GM12878 (cell line): ENCODE measurements around the gene TIAM1. TPM values are rescaled to one million over a fixed set of nuclear protein-coding genes. Genes with fewer than 3 reads are reported as not detected.

Experiments used
- ATAC-seq: fragments of 200-7000 bp; cut with Tn5 transposase; 3 replicates; pipeline ENCODE4 v1.9.1; 2020; ENCODE audit warnings: mild to moderate bottlenecking, moderate library complexity
- BruUV-seq: library from RNA; stranded (reverse); fragments of 400-500 nt; replicated peaks from 2 replicates; lab custom pipeline; 2021; lab: Mats Ljungman, UMichigan
- CTCF ChIA-PET: fragments of 300-600 bp; sonication (Branson Sonifier 250); formaldehyde crosslinking; extraction: SDS; loops from one replicate; lab custom pipeline; 2021; ENCODE audit warnings: inconsistent platforms; lab: Yijun Ruan, JAX
- POLR2A ChIA-PET: fragments of 350-600 bp; formaldehyde crosslinking; extraction: SDS; loops from one replicate; lab custom pipeline; 2021; ENCODE audit warnings: inconsistent platforms; lab: Charles Lee
- RAD21 ChIA-PET: fragments of 300-600 bp; sonication (Branson Sonifier 250); formaldehyde crosslinking; loops from one replicate; lab custom pipeline; 2023; ENCODE audit warnings: antibody characterized with exemption; ENCODE audit not compliant: unreplicated experiment; lab: Charles Lee
- SMC1A ChIA-PET: fragments of 300-600 bp; sonication (Branson Sonifier 250); formaldehyde crosslinking; loops from one replicate; lab custom pipeline; 2023; ENCODE audit not compliant: unreplicated experiment, uncharacterized antibody; lab: Charles Lee
- DNase-seq: peaks from one replicate; pipeline ENCODE4 v3.0.0-alpha.2; 2011; ENCODE audit warnings: low read depth, low spot score
- FAIRE-seq: peaks from 3 replicates; lab custom pipeline; 2011; peaks lifted over from hg19 to GRCh38; lab: Jason Lieb, UNC
- H2AFZ ChIP-seq: 2 replicates; pipeline ENCODE4 v1.6.0; 2011; ENCODE audit warnings: low read depth, low read length, control low read depth; ENCODE audit not compliant: control insufficient read depth
- H3K27ac ChIP-seq: 2 replicates; pipeline ENCODE4 v1.5.1; 2011; ENCODE audit warnings: control low read depth; ENCODE audit not compliant: control insufficient read depth, insufficient read depth
- H3K27me3 ChIP-seq, 2 experiments: replicated peaks in 1 of 2; 2 replicates each; pipeline versions ENCODE4 v1.6.0 to v1.6.1; 2011; ENCODE audit warnings: low read length in 1 of 2; ENCODE audit not compliant: control insufficient read depth in 2 of 2, insufficient read depth in 2 of 2
- H3K36me3 ChIP-seq, 2 experiments: 2 replicates each; pipeline ENCODE4 v1.5.1; 2011; ENCODE audit warnings: low read length in 1 of 2; ENCODE audit not compliant: control insufficient read depth in 2 of 2, insufficient read depth in 2 of 2
- H3K4me1 ChIP-seq: 2 replicates; pipeline ENCODE4 v1.6.1; 2011; ENCODE audit warnings: mild to moderate bottlenecking, low read length, moderate library complexity, mixed read lengths; ENCODE audit not compliant: control insufficient read depth, insufficient read depth
- H3K4me2 ChIP-seq: 2 replicates; pipeline ENCODE4 v1.6.0; 2011; ENCODE audit warnings: control low read depth; ENCODE audit not compliant: control insufficient read depth, insufficient read depth
- H3K4me3 ChIP-seq: fragments of 200-600 bp; sonication (generic); 2 replicates; pipeline ENCODE4 v1.5.1; 2016
- H3K79me2 ChIP-seq: 2 replicates; pipeline ENCODE4 v1.6.0; 2011; ENCODE audit warnings: low read length; ENCODE audit not compliant: control insufficient read depth, insufficient read depth
- H3K9ac ChIP-seq: 2 replicates; pipeline ENCODE4 v1.8.0; 2011; ENCODE audit warnings: low read length, control low read depth, mixed read lengths; ENCODE audit not compliant: control insufficient read depth, insufficient read depth
- H3K9me3 ChIP-seq: replicated peaks from 3 replicates; pipeline ENCODE4 v1.5.1; 2011; ENCODE audit warnings: mild to moderate bottlenecking, low read length; ENCODE audit not compliant: control insufficient read depth, insufficient read depth
- H4K20me1 ChIP-seq: 2 replicates; pipeline ENCODE4 v1.6.0; 2011; ENCODE audit not compliant: control insufficient read depth, insufficient read depth
- FOXK2 ChIP-seq: fragments of 450-650 bp; IDR thresholded peaks from 2 replicates; pipeline ENCODE4 v1.6.1; 2017; ENCODE audit warnings: mild to moderate bottlenecking, moderate library complexity
- FOXM1 ChIP-seq: IDR thresholded peaks from 2 replicates; pipeline ENCODE4 v1.6.1; 2012; ENCODE audit warnings: low read depth, mild to moderate bottlenecking, inconsistent platforms, low read length, moderate library complexity
- RAD51 ChIP-seq: fragments of 450-650 bp; IDR thresholded peaks from 2 replicates; pipeline ENCODE4 v1.6.1; 2016; ENCODE audit warnings: moderate library complexity, mild to moderate bottlenecking, inconsistent platforms
- ZNF592 ChIP-seq: fragments of 450-650 bp; IDR thresholded peaks from 2 replicates; pipeline ENCODE4 v1.6.1; 2017; ENCODE audit warnings: mild to moderate bottlenecking, moderate library complexity
- WGBS: methylation state at CpG from one replicate; pipeline ENCODE4 v1.1.6; 2016; ENCODE audit warnings: low lambda C conversion rate; ENCODE audit not compliant: insufficient replicate concordance, insufficient coverage; ENCODE audit errors: missing lambda C conversion rate; 5-methylcytosine and 5-hydroxymethylcytosine counted together
- in situ Hi-C: fragments of 300-500 bp; cut with MboI; formaldehyde crosslinking; loops from 9 replicates; pipeline ENCODE4 v1.14.3; 2018; ENCODE audit warnings: mixed read lengths
- intact Hi-C: fragments of 100-400 bp; cut with micrococcal nuclease; formaldehyde crosslinking; loops from one replicate; pipeline ENCODE4 v1.14.2; 2022; ENCODE audit not compliant: unreplicated experiment
- polyA plus RNA-seq, 11 experiments: library from polyadenylated mRNA; depleted of rRNA in 4 of 11; unstranded in 6 of 11; stranded (reverse) in 5 of 11; fragments of >200 nt; fragmentation: Nextera tagmentation in 4 of 11; fragmentation: Illumina TruSeq in 1 of 11; extraction: Ambion mirVana in 4 of 11; extraction: Trizol in 1 of 11; gene quantifications; 1 replicate in 1 of 11; 2 replicates in 10 of 11; pipeline versions ENCODE4 v1.2.1 to v1.2.3, GENCODE V29; 2011 to 2016; ENCODE audit warnings: inconsistent platforms in 2 of 11, missing spikeins in 2 of 11, low read depth in 1 of 11
- total RNA-seq, 4 experiments: library from RNA; depleted of rRNA in 3 of 4; stranded (reverse); fragments of >200 nt in 3 of 4; fragmentation: Illumina TruSeq in 1 of 4; extraction: Trizol in 1 of 4; gene quantifications; 2 replicates each; pipeline versions ENCODE4 v1.2.1 to v1.2.3, GENCODE V29; 2013 to 2021
- TF ChIP-seq, protein P1 (sequence below): fragments of 450-650 bp; formaldehyde crosslinking; IDR thresholded peaks from 2 replicates; pipeline ENCODE4 v1.4.0; 2020; ENCODE audit warnings: mild to moderate bottlenecking, moderate library complexity

The TIAM1 gene
- total and polyA plus RNA-seq, 10 of the 15 experiments (the other 5 are each of a cell fraction or from before 2014, with no cell fraction given): 0.31 to 35.9 (median 0.78) TPM

GRCh38 chr21:31367801-31368200 is 23.7 kb upstream of the TIAM1 start (continued):
- TF ChIP-seq, protein P1, sequence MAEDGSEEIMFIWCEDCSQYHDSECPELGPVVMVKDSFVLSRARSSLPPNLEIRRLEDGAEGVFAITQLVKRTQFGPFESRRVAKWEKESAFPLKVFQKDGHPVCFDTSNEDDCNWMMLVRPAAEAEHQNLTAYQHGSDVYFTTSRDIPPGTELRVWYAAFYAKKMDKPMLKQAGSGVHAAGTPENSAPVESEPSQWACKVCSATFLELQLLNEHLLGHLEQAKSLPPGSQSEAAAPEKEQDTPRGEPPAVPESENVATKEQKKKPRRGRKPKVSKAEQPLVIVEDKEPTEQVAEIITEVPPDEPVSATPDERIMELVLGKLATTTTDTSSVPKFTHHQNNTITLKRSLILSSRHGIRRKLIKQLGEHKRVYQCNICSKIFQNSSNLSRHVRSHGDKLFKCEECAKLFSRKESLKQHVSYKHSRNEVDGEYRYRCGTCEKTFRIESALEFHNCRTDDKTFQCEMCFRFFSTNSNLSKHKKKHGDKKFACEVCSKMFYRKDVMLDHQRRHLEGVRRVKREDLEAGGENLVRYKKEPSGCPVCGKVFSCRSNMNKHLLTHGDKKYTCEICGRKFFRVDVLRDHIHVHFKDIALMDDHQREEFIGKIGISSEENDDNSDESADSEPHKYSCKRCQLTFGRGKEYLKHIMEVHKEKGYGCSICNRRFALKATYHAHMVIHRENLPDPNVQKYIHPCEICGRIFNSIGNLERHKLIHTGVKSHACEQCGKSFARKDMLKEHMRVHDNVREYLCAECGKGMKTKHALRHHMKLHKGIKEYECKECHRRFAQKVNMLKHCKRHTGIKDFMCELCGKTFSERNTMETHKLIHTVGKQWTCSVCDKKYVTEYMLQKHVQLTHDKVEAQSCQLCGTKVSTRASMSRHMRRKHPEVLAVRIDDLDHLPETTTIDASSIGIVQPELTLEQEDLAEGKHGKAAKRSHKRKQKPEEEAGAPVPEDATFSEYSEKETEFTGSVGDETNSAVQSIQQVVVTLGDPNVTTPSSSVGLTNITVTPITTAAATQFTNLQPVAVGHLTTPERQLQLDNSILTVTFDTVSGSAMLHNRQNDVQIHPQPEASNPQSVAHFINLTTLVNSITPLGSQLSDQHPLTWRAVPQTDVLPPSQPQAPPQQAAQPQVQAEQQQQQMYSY (CRISPR knock-in tag): no peak
- TF ChIP-seq RAD51: no peak
- TF ChIP-seq FOXM1: no peak
- TF ChIP-seq ZNF592: no peak

DNA sequence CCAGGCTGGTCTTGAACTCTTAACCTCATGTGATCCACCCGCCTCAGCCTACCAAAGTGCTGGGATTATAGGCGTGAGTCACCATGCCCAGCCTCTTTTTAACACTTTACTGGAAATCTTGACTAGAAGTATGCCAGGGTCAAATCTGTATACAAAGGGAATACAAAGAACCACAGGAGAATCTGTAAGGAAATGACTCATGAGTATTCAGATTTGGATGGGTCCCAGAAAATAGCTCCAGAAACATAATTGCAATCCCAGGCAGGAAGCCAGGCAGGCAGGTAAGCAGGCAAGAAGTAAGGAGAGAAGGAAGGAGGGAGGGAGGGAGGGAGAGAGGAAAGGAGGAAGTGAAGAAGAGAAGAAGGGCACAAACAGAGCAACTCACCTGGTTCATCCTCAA is 22.8 kb upstream of the TIAM1 start:
- no peak overlapping the region for H3K27ac ChIP-seq
- TF ChIP-seq FOXK2: no peak
- intact Hi-C loops: no loop called here
- H3K4me2 ChIP-seq: no peak overlapping the region
- in situ Hi-C loops: no loop called here
- ChIA-PET CTCF (no interaction called here), RAD21 (no interaction called here), POLR2A (no interaction called here), SMC1A (no interaction called here)
- H3K9ac ChIP-seq: no peak overlapping the region
- FAIRE-seq: no peak
- DNase-seq: no peak
- H3K27me3 ChIP-seq: no peaks in the 10 kb centered on the region
- H3K36me3 ChIP-seq: no peaks in the 10 kb centered on the region
- H3K9me3 ChIP-seq: no peaks in the 10 kb centered on the region
- ATAC-seq: no peak
- WGBS: 0% methylated on average over 2 of the region's 2 CpGs
- no TSS peak for BruUV-seq
- no peak overlapping the region for H3K4me3 ChIP-seq
- H2AFZ ChIP-seq: no peak overlapping the region
- no peaks in the 10 kb centered on the region for H4K20me1 ChIP-seq
- no peaks in the 10 kb centered on the region for H3K4me1 ChIP-seq
- H3K79me2 ChIP-seq: no peaks in the 10 kb centered on the region
